ENCODE results near the gene ART3.

Gene ART3

GRCh38 chr4:76153356-76153755 is 78.8 kb downstream of the ART3 start:
- DNase-seq: no peak

- no peak for DNase-seq
These were observed 81.5 kb downstream of the ART3 start for GRCh38 chr4:76155979-76156378.

GRCh38 chr4:76156635-76157034 is 82.1 kb downstream of the ART3 start:
- DNase-seq: no peak

GRCh38 chr4:76160355-76160754 is 85.8 kb downstream of the ART3 start:
- DNase-seq: no peak

All from activated CD4-positive, alpha-beta T cell treated with anti-CD3 and anti-CD28 coated beads for 4 hours (primary cell).